ENCODE results near the gene DIP2C. TPM values are rescaled to one million over a fixed set of nuclear protein-coding genes. Genes with fewer than 3 reads are reported as not detected.

DIP2C gene
- total RNA-seq, 2 donors from 2014 or later: 21.1 to 23.8 TPM

GRCh38 chr10:232878-233277, 456.6 kb downstream of the DIP2C start:
- DNase-seq (ENCODE audit: low spot score): no peak
- TF ChIP-seq CTCF (IDR thresholded peaks at IDR 0.05): no peak
- Histone ChIP-seq H3K27me3 (no peaks in the 10 kb centered on the region), H3K27ac (no peak overlapping the region), H3K4me1 (no peaks in the 10 kb centered on the region), H3K4me3 (no peak overlapping the region), H3K36me3 (peaks cover 9% of the 10 kb centered on the region), H3K9me3 (no peaks in the 10 kb centered on the region)

GRCh38 chr10:232061-232460, 457.4 kb downstream of the DIP2C start:
- Histone ChIP-seq H3K27me3 (no peaks in the 10 kb centered on the region), H3K27ac (no peak overlapping the region), H3K4me3 (no peak overlapping the region), H3K9me3 (no peaks in the 10 kb centered on the region), H3K36me3 (peaks cover 3% of the 10 kb centered on the region), H3K4me1 (no peaks in the 10 kb centered on the region)
- no peak for TF ChIP-seq CTCF (IDR thresholded peaks at IDR 0.05)
- DNase-seq (ENCODE audit: low spot score): no peak

- Histone ChIP-seq H3K4me1 (no peaks in the 10 kb centered on the region), H3K27me3 (no peaks in the 10 kb centered on the region), H3K9me3 (no peaks in the 10 kb centered on the region), H3K36me3 (no peaks in the 10 kb centered on the region), H3K27ac (no peak overlapping the region), H3K4me3 (no peak overlapping the region)
- peak in 1 of 2 donors; percentile 27 for TF ChIP-seq CTCF (IDR thresholded peaks at IDR 0.05)
- DNase-seq (ENCODE audit: low spot score): no peak
These were observed 458.7 kb downstream of the DIP2C start for GRCh38 chr10:230758-231157.

GRCh38 chr10:228366-228765, 461.1 kb downstream of the DIP2C start:
- Histone ChIP-seq H3K27ac (no peak overlapping the region), H3K4me3 (no peak overlapping the region), H3K9me3 (no peaks in the 10 kb centered on the region), H3K4me1 (no peaks in the 10 kb centered on the region), H3K27me3 (no peaks in the 10 kb centered on the region), H3K36me3 (no peaks in the 10 kb centered on the region)
- TF ChIP-seq CTCF (IDR thresholded peaks at IDR 0.05): no peak
- no peak for DNase-seq (ENCODE audit: low spot score)

GRCh38 chr10:227014-227413, 462.5 kb downstream of the DIP2C start:
- no peak overlapping the region for H3K4me3 ChIP-seq
- H3K9me3 ChIP-seq: no peaks in the 10 kb centered on the region
- DNase-seq (ENCODE audit: low spot score): no peak
- H3K4me1 ChIP-seq: no peaks in the 10 kb centered on the region
- no peaks in the 10 kb centered on the region for H3K27me3 ChIP-seq
- no peak overlapping the region for H3K27ac ChIP-seq
- H3K36me3 ChIP-seq: no peaks in the 10 kb centered on the region
- TF ChIP-seq CTCF (IDR thresholded peaks at IDR 0.05): no peak

- DNase-seq (ENCODE audit: low spot score): no peak
- Histone ChIP-seq H3K4me3 (no peak overlapping the region), H3K4me1 (no peaks in the 10 kb centered on the region), H3K9me3 (no peaks in the 10 kb centered on the region), H3K27ac (no peak overlapping the region), H3K36me3 (no peaks in the 10 kb centered on the region), H3K27me3 (no peaks in the 10 kb centered on the region)
- TF ChIP-seq CTCF (IDR thresholded peaks at IDR 0.05): no peak
These were observed 463.4 kb downstream of the DIP2C start for GRCh38 chr10:226018-226417.
